GM12874 (cell line): ENCODE data around the gene OSBPL5.

Experiments used
- TF ChIP-seq, protein P1 (sequence below): IDR thresholded peaks from 2 replicates; pipeline ENCODE4 v1.5.1; 2011; ENCODE audit warnings: low read depth, mild to moderate bottlenecking, control low read depth, low read length, moderate library complexity; ENCODE audit not compliant: insufficient read depth

OSBPL5 gene

DNA sequence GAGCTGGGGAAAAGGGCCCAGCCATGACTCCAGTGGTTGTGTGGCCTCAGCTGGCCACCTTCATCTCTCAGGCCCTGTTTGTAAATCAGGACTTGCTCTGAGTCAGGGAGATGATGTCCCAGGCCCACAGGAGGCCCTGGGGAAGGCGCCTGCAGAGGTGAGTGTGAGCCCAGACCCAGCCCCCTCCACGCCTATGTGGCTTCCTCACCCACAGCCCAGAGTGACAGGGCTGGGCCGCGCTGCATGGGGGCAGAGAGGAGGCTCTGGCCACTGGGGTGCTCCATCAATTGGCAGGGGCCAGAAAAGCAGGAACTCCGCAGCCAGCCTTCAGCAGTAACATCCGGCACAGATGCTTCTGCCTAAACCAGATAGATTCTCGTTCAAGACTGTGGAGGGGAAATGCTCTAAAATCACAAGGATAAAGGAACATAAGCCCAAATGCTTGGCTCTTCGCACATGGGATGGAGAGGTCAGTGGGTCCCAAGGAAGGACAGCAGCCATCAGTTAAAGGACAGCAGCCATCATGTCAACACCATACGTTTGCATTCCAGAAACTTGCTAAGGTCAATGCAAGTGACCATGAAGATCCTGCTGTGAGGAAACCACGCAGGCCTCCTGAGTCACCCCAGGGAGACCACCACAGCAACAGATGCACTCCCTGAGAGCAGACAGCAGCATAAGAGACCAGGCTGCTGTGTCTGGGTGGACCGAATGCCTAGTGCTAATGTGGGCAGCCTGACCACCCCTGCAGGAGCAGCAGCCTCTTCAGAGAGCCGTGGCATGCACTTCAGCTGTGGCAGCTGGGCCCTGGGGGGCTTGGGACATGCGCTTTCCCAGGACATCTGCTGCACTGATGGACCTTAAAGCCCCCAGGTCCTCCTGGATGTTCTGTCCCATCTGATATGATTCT is 28.3 kb downstream of the OSBPL5 start:
- TF ChIP-seq, protein P1, sequence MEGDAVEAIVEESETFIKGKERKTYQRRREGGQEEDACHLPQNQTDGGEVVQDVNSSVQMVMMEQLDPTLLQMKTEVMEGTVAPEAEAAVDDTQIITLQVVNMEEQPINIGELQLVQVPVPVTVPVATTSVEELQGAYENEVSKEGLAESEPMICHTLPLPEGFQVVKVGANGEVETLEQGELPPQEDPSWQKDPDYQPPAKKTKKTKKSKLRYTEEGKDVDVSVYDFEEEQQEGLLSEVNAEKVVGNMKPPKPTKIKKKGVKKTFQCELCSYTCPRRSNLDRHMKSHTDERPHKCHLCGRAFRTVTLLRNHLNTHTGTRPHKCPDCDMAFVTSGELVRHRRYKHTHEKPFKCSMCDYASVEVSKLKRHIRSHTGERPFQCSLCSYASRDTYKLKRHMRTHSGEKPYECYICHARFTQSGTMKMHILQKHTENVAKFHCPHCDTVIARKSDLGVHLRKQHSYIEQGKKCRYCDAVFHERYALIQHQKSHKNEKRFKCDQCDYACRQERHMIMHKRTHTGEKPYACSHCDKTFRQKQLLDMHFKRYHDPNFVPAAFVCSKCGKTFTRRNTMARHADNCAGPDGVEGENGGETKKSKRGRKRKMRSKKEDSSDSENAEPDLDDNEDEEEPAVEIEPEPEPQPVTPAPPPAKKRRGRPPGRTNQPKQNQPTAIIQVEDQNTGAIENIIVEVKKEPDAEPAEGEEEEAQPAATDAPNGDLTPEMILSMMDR, result no peak

DNA sequence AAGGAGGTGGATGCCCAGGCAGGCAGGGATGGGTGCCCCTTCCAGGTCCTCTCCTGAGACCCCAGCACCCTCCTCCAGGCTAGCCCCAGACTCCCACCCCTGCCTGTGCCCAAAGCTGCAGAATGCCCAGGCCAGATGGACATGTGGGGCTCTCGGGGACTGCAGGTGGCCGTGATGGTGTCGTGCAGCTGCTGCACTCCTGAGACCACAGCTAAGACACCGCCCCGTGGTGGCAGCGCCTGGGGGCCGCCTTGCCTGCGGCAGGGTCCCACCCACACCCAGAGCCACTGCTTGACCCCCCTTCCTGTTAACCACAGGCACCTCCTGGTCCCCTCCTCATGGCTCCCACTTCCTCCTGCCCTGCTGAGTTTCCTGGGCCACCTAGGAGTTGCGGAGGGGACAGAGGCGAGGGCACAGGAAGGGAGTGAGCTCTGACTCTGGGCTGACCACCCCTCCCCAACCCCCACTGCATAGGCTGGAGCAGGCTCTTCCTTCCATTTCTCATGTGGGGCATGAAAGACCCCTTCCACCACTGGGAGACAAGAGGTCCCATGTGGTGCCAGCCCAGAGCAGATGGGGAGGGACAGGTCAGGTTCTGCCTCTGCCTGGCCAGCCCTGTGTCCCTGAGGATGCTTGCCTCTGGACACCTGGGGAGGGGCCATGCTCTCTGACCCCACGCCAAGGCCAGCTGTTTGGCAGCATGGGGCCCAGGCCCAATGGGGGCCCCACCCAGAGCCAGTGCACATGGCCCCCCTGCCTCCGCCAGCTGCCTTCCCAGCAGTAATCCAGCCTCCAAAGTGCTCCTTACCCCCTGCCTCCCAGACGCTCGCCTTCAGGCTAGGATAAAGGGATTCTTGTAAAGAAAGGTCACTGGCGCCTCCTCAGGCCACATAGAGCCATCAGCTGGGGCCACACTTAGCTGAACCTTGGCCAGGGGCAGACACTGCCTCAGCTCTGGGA is 29.3 kb downstream of the OSBPL5 start:
- TF ChIP-seq, protein P1, result no peak

DNA sequence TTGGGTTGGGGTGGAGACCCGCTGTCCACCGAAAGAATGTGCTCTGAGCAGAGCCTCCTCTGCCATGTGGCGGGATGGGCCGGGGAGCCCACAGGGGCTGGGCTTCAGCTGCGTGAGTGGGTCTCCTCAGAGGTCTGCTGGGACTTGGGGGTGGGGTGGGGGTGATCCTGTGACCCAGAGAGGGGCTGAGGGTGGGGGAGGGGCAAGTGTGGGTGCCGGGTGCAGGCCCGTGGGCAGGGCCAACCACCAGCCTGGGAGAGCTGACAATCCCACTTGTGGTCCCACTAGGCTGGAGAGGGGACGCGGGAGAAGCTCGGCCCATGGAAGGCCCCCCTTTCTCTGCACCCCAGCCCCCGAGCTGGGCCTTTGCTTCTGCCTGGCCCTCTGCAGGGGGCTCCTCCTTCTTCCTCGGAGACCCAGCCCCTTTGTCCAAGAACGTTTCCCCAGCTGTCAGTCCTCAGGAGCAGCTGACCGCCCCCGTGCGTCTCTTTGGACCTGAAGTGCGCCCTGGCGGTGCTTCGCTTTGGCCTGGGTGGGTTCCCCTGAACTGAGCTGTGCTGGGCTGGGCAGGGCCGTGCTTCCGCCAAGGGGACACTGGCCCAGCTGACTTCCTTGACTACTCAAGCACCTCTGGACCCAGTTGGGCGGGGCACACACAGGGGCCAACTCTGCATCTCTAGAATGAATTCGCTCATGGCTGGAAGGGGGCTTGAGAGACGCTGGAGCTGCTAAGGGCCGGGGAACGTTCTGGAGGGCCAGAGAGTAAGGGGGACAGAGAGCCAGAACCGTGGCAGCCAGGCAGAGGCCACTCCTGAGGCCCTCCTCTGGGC is 30.2 kb downstream of the OSBPL5 start:
- TF ChIP-seq, protein P1, result no peak

DNA sequence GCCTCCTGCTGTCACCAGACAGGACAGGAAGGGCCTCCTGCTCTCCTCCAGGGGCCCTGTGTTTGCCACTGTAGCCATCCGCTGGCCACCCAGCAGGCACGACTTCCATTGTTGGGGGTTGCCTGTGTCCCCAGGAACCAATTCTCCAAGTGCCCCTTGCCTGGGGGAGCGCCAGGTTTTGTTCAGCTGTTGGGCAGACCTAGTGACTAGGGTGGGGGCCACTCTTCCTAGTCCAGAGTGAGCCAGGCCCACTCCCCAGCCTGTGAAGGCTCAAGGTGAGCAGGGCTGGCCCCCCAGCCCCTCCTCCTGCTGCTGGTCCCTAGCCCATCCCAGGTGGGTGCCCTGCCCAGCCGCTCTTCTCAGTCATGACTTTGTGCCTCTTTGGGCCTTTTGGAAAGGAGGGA is 30.9 kb downstream of the OSBPL5 start:
- TF ChIP-seq, protein P1, result no peak

DNA sequence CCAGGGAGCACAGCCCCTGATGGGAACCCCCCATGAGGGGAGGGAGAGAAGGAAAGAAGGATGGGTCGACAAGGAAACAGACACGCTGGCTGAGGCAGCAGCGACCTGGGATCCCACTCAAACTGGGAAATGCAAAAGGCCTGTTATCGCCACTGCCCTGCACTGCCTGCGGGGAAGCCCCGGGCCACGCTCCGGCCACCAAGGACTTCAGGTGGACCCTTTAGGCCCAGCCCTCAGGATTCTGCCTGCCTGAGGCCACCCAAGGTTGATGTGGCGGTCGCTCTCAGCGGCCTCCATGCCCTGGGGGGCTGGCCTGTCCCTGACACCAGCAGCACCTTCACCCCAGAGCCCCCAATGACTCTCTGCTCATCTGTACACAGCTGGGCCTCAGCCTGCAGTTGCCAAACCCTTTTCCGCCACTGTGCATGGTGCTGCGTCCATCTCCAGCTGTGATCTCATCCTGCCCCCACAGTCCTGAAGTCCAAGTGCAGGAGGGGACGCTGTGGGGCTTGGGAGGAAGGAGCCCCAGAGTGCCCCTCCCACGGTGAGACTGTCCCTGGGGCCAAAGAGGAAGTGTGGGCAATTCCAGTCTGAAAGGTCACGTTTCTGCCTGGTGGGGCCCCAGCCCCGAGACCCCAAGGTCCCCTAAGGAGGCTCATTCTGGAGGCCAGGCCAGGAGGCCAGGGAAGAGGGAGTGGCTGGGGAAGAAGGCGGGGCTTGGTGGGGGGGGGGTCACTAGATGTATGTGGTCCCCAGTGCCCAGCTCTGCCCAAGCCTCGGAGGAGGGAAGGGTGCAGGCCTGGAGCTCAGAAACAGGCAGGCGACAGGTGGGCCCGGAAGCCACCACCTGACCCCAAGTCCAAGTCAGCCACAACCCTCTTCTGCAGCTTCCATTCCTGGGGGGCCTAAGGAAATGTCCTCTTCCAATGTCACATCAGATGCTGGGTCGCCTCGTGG is 31.6 kb downstream of the OSBPL5 start:
- TF ChIP-seq, protein P1, result no peak

DNA sequence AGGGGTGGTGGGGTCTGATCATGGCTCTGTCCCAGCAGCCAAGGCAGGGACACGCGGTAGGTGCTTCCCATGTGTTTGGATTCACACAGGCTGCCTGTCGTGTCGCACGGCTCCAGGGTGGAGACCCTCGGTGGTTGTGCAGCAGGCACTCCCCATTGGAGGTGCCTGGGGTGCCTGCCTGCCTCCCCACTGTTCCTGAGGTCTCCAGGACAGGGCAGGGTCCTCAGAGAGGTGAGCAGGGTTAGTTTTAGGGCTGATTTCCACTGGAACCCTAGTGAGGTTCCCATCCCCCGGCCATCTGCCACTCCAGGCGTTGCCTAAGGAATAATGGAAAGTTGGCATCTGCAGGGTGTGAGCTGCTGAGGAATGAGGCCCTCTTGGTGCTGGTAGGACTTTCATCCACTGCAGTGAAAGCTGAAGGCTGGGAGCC is 32.3 kb downstream of the OSBPL5 start:
- TF ChIP-seq, protein P1, result no peak
